HG03354 (cell line): Measurements from ENCODE around the gene PSMD14.
"Not testable (repeated sequence)": the region's sequence is repeated elsewhere in the genome, so short reads cannot be mapped to it uniquely, and the experiment has no call there.

ENCODE experiments used
- ATAC-seq: cut with Tn5 transposase; IDR thresholded peaks from one replicate; pipeline ENCODE4 v1.9.1; 2021; ENCODE audit warnings: mild to moderate bottlenecking; ENCODE audit not compliant: unreplicated experiment, poor library complexity, severe bottlenecking

Gene PSMD14

GRCh38 chr2:161332371-161332967, 24.2 kb downstream of the PSMD14 start:
- no peak for ATAC-seq

GRCh38 chr2:161335626-161336025, 27.4 kb downstream of the PSMD14 start:
- ATAC-seq = peak; percentile 54

GRCh38 chr2:161337247-161337646, 29.0 kb downstream of the PSMD14 start:
- ATAC-seq = no peak

- not testable (repeated sequence) for ATAC-seq
These were observed 31.3 kb downstream of the PSMD14 start for GRCh38 chr2:161339532-161339931.

- ATAC-seq = not testable (repeated sequence)
These were observed 32.7 kb downstream of the PSMD14 start for GRCh38 chr2:161340930-161341413.

- no peak for ATAC-seq
These were observed 35.0 kb downstream of the PSMD14 start for GRCh38 chr2:161343235-161343634.

- ATAC-seq = no peak
These were observed 36.5 kb downstream of the PSMD14 start for GRCh38 chr2:161344692-161345091.

GRCh38 chr2:161351678-161352077, 43.5 kb downstream of the PSMD14 start:
- ATAC-seq = no peak

- ATAC-seq = no peak
These were observed 44.5 kb downstream of the PSMD14 start for GRCh38 chr2:161352719-161353118.

GRCh38 chr2:161353543-161353942, 45.3 kb downstream of the PSMD14 start:
- ATAC-seq = no peak

- ATAC-seq = no peak
These were observed 45.9 kb downstream of the PSMD14 start for GRCh38 chr2:161354106-161354505.

- no peak for ATAC-seq
These were observed 46.9 kb downstream of the PSMD14 start for GRCh38 chr2:161355106-161355505.

GRCh38 chr2:161355983-161356382, 47.8 kb downstream of the PSMD14 start:
- no peak for ATAC-seq

GRCh38 chr2:161357097-161357496, 48.9 kb downstream of the PSMD14 start:
- ATAC-seq = no peak

GRCh38 chr2:161358838-161359237, 50.6 kb downstream of the PSMD14 start:
- no peak for ATAC-seq

GRCh38 chr2:161360095-161360654, 52.0 kb downstream of the PSMD14 start:
- ATAC-seq = not testable (repeated sequence)

GRCh38 chr2:161362568-161363166, 54.4 kb downstream of the PSMD14 start:
- ATAC-seq = no peak

GRCh38 chr2:161367675-161368074, 59.5 kb downstream of the PSMD14 start:
- no peak for ATAC-seq

GRCh38 chr2:161369311-161369710, 61.1 kb downstream of the PSMD14 start:
- no peak for ATAC-seq

GRCh38 chr2:161370981-161371380, 62.8 kb downstream of the PSMD14 start:
- no peak for ATAC-seq

- ATAC-seq = no peak
These were observed 63.6 kb downstream of the PSMD14 start for GRCh38 chr2:161371869-161372268.
